Endothelial cell (in vitro differentiated cells): ENCODE results near the gene PDLIM7. TPM values are rescaled to one million over a fixed set of nuclear protein-coding genes. Genes with fewer than 3 reads are reported as not detected.

Experiments
- DNase-seq: peaks from one replicate; pipeline ENCODE4 v3.0.0; 2021; ENCODE audit warnings: low spot score
- H3K27ac Mint-ChIP-seq: one replicate; pipeline ENCODE4 v1.8.0; 2021; ENCODE audit warnings: mixed read lengths, inconsistent platforms; ENCODE audit not compliant: unreplicated experiment
- H3K27me3 Mint-ChIP-seq: one replicate; pipeline ENCODE4 v1.8.0; 2021; ENCODE audit warnings: mild to moderate bottlenecking, moderate library complexity, mixed read lengths, inconsistent platforms; ENCODE audit not compliant: unreplicated experiment
- H3K36me3 Mint-ChIP-seq: one replicate; pipeline ENCODE4 v1.8.0; 2021; ENCODE audit warnings: mild to moderate bottlenecking, low read depth, mixed read lengths, inconsistent platforms; ENCODE audit not compliant: unreplicated experiment
- H3K4me1 Mint-ChIP-seq: one replicate; pipeline ENCODE4 v1.8.0; 2021; ENCODE audit warnings: mild to moderate bottlenecking, mixed read lengths, inconsistent platforms; ENCODE audit not compliant: unreplicated experiment
- H3K4me3 Mint-ChIP-seq: one replicate; pipeline ENCODE4 v1.8.0; 2021; ENCODE audit warnings: mild to moderate bottlenecking, mixed read lengths, inconsistent platforms; ENCODE audit not compliant: unreplicated experiment
- H3K9me3 Mint-ChIP-seq: one replicate; pipeline ENCODE4 v1.8.0; 2021; ENCODE audit warnings: mixed read lengths, inconsistent platforms; ENCODE audit not compliant: unreplicated experiment
- total RNA-seq: library from RNA; stranded (reverse); fragmentation: NEBNext Ultra II Directional; extraction: Animal tissue kit (Norgen Biotek cat#: 25700); gene quantifications from one replicate; pipeline ENCODE4 v1.2.1, GENCODE V29; 2021; ENCODE audit not compliant: unreplicated experiment
- TF ChIP-seq, protein P1 (sequence below): fragments of 200-600 bp; sonication (generic); IDR thresholded peaks from one replicate; pipeline ENCODE4 v1.5.0; 2021; ENCODE audit warnings: antibody characterized with exemption; ENCODE audit not compliant: unreplicated experiment

The PDLIM7 gene
- total RNA-seq, 1 donor from 2014 or later = 238 TPM

DNA sequence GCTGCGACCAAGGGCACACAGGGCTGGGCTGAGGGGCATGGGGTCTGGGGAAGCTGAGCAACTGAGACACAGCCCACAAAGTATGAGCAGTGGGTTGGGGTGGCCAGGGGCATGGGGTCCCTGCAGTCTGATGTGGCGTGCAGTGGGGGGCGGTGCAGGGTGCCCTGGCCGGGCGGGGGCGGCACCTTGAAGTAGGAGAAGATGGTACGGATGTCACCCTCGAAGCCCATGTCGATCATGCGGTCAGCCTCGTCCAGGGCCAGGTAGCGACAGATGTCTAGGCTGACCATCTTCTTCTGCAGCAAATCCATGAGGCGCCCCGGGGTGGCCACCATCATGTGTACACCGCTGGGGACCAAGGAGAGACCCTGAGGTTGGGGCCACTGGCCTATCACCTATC is 16.1 kb upstream of the PDLIM7 start:
- Mint-ChIP-seq H3K9me3 (no peaks in the 10 kb centered on the region), H3K27me3 (peaks cover 18% of the 10 kb centered on the region), H3K36me3 (peaks cover 41% of the 10 kb centered on the region), H3K4me3 (no peak overlapping the region), H3K27ac (no peak overlapping the region), H3K4me1 (peaks cover 37% of the 10 kb centered on the region)
- TF ChIP-seq, protein P1, sequence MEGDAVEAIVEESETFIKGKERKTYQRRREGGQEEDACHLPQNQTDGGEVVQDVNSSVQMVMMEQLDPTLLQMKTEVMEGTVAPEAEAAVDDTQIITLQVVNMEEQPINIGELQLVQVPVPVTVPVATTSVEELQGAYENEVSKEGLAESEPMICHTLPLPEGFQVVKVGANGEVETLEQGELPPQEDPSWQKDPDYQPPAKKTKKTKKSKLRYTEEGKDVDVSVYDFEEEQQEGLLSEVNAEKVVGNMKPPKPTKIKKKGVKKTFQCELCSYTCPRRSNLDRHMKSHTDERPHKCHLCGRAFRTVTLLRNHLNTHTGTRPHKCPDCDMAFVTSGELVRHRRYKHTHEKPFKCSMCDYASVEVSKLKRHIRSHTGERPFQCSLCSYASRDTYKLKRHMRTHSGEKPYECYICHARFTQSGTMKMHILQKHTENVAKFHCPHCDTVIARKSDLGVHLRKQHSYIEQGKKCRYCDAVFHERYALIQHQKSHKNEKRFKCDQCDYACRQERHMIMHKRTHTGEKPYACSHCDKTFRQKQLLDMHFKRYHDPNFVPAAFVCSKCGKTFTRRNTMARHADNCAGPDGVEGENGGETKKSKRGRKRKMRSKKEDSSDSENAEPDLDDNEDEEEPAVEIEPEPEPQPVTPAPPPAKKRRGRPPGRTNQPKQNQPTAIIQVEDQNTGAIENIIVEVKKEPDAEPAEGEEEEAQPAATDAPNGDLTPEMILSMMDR = no peak
- DNase-seq = no peak

GRCh38 chr5:177512736-177513380 is 15.5 kb upstream of the PDLIM7 start:
- no peak overlapping the region for H3K27ac Mint-ChIP-seq
- H3K4me1 Mint-ChIP-seq = peaks cover 38% of the 10 kb centered on the region
- no peak overlapping the region for H3K4me3 Mint-ChIP-seq
- no peak for DNase-seq
- TF ChIP-seq, protein P1 = no peak
- H3K36me3 Mint-ChIP-seq = peaks cover 42% of the 10 kb centered on the region
- H3K27me3 Mint-ChIP-seq = peaks cover 19% of the 10 kb centered on the region
- no peaks in the 10 kb centered on the region for H3K9me3 Mint-ChIP-seq

DNA sequence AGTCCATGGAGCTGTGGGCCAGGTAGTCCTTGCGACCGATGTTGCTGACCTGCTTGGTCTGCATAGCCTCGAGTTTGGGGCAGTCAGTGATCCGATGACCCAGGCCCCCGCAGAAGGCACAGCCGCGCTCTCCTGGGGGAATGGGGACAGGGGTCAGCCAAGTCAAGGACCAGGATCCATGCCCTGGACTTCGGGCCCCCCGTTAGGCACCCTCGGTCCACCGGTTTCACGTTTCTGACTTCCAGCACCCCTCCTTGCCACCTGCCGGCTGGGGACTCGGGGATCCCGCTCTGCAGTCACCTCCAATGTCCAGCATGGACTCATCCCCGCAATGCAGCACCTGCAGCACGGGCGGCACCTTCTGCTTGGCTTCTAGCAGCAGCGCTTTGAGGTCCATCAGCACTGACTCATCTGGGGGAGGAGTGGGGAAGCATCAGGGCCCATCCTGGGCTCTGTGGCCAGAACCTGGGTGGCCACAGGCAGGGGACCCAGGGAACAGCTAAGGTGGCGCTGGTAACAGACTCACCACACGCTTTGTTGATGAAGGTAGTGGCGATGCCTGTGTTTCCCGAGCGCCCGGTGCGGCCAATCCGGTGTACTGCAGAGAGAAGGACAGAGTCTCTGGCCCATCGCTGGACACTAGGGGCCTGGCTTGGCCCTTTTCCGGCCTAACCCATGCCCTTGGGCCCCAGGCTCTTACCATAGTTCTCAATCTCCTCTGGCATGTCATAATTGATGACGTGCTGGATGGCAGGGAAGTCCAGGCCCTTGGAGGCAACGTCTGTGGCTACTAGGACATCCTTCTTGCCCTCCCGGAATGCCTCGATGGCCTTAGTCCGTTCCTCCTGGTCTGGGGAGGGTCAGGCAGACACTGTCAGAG is 14.6 kb upstream of the PDLIM7 start:
- TF ChIP-seq, protein P1 = no peak
- H3K36me3 Mint-ChIP-seq = peaks cover 50% of the 10 kb centered on the region
- H3K4me1 Mint-ChIP-seq = peaks cover 44% of the 10 kb centered on the region
- no peak for DNase-seq
- no peaks in the 10 kb centered on the region for H3K9me3 Mint-ChIP-seq
- peaks cover 24% of the 10 kb centered on the region for H3K27me3 Mint-ChIP-seq
- H3K27ac Mint-ChIP-seq = no peak overlapping the region
- H3K4me3 Mint-ChIP-seq = no peak overlapping the region

GRCh38 chr5:177511181-177511580 is 13.8 kb upstream of the PDLIM7 start:
- TF ChIP-seq, protein P1 = no peak
- peaks cover 23% of the 10 kb centered on the region for H3K27me3 Mint-ChIP-seq
- H3K4me1 Mint-ChIP-seq = peaks cover 37% of the 10 kb centered on the region
- no peaks in the 10 kb centered on the region for H3K9me3 Mint-ChIP-seq
- H3K27ac Mint-ChIP-seq = no peak overlapping the region
- H3K36me3 Mint-ChIP-seq = peaks cover 47% of the 10 kb centered on the region
- no peak for DNase-seq
- H3K4me3 Mint-ChIP-seq = peak overlapping the region; percentile 25
